GM23248 (cell line): ENCODE data around the gene TAOK3.

Experiments used
- EZH2 ChIP-seq: fragments of 200-600 bp; sonication (generic); IDR thresholded peaks from 2 replicates; pipeline ENCODE4 v1.6.1; 2018; ENCODE audit warnings: antibody characterized with exemption, mild to moderate bottlenecking; ENCODE audit not compliant: insufficient read depth, poor library complexity, severe bottlenecking
- EZH2phosphoT487 ChIP-seq: fragments of 200-600 bp; sonication (generic); IDR thresholded peaks from 2 replicates; pipeline ENCODE4 v1.6.1; 2018; ENCODE audit warnings: antibody characterized with exemption, moderate library complexity, mild to moderate bottlenecking, low read depth; ENCODE audit not compliant: insufficient read depth

DNA sequence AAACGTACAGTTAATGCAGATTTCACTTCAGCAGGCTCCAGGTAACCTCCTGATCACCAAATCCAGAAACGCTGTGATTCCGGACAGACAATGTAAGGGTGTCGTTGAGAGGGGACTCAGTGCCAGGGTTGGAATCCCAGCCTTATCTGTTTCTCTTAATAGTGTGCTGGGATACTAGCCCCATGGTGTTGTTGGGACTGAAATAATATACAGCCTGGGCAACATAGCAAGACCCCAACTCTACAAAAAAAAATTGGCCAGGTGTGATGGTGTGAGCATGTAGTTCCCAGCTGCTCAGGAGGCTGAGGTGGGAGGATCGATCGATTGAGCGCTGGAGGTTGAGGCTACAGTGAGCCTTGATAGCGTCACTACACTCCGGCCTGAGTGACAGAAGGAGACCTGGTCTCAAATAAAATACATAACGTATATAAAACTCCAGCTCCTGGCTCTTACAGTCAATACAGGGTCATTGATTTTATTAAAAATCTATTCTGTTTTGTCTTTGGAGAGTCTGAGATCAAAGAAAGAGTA lies 235.5 kb downstream of the TAOK3 start:
- TF ChIP-seq EZH2phosphoT487 = no peak
- TF ChIP-seq EZH2 = no peak
